GDM1 (cell line): ENCODE measurements around the gene OPN4.

ENCODE experiments used
- DNase-seq: peaks from one replicate; lab custom pipeline; 2025; lab: John Stamatoyannopoulos, UW

Gene OPN4

GRCh38 chr10:86681047-86681446 is 26.7 kb downstream of the OPN4 start:
- no peak for DNase-seq

GRCh38 chr10:86681722-86682386 is 27.5 kb downstream of the OPN4 start:
- no peak for DNase-seq

- DNase-seq, result no peak
Measured at GRCh38 chr10:86682675-86683074, 28.3 kb downstream of the OPN4 start.

- no peak for DNase-seq
Measured at GRCh38 chr10:86684331-86685097, 30.2 kb downstream of the OPN4 start.

- DNase-seq, result no peak
Measured at GRCh38 chr10:86685416-86685815, 31.1 kb downstream of the OPN4 start.

- DNase-seq, result no peak
Measured at GRCh38 chr10:86685893-86686632, 31.7 kb downstream of the OPN4 start.

GRCh38 chr10:86686972-86687371 is 32.6 kb downstream of the OPN4 start:
- DNase-seq, result no peak

GRCh38 chr10:86687750-86688149 is 33.4 kb downstream of the OPN4 start:
- DNase-seq, result no peak

- peak; percentile 36 for DNase-seq
Measured at GRCh38 chr10:86688398-86688921, 34.1 kb downstream of the OPN4 start.

GRCh38 chr10:86689146-86689545 is 34.8 kb downstream of the OPN4 start:
- DNase-seq, result no peak

- DNase-seq, result no peak
Measured at GRCh38 chr10:86690231-86690630, 35.9 kb downstream of the OPN4 start.

- DNase-seq, result no peak
Measured at GRCh38 chr10:86690657-86691084, 36.3 kb downstream of the OPN4 start.

GRCh38 chr10:86691333-86692022 is 37.1 kb downstream of the OPN4 start:
- no peak for DNase-seq

GRCh38 chr10:86692023-86692514 is 37.7 kb downstream of the OPN4 start:
- DNase-seq, result no peak

GRCh38 chr10:86692664-86693063 is 38.3 kb downstream of the OPN4 start:
- no peak for DNase-seq

GRCh38 chr10:86693275-86693674 is 38.9 kb downstream of the OPN4 start:
- DNase-seq, result no peak

- peak; percentile 11 for DNase-seq
Measured at GRCh38 chr10:86693721-86694369, 39.5 kb downstream of the OPN4 start.

GRCh38 chr10:86698207-86698940 is 44.0 kb downstream of the OPN4 start:
- no peak for DNase-seq

GRCh38 chr10:86699125-86699524 is 44.8 kb downstream of the OPN4 start:
- no peak for DNase-seq

- DNase-seq, result no peak
Measured at GRCh38 chr10:86699541-86699940, 45.2 kb downstream of the OPN4 start.
